ENCODE data around the gene FHIT.

The FHIT gene

DNA sequence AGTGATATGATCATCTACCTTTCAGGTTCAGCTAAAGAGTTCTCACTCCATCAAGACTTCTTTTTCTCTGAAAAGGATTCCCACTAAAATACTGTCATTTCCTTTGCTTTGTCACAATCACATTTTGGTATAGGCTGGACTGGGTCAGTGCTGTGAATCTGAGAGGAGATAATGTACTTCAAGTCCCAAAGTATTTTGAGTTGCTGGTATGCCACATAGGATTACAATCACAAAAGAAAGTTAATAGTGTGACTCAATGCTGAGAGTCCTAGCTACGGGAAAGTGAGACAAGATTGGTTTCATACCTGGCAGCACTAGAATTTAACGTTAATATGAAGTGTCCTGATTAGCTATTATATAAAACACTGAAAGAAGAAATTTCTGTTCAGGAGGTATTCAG is 1073.5 kb downstream of the FHIT start:
- no peaks in the 10 kb centered on the region for H3K9me3 ChIP-seq (ENCODE audit: control insufficient read depth, low read length)
- H2AFZ ChIP-seq: no peak overlapping the region
- no peak overlapping the region for H3K4me2 ChIP-seq (ENCODE audit: low read length)
- H3K4me1 ChIP-seq: no peaks in the 10 kb centered on the region
- no peak overlapping the region for H3K9ac ChIP-seq
- no peaks in the 10 kb centered on the region for H3K36me3 ChIP-seq (ENCODE audit: control insufficient read depth, insufficient read depth, low read length)
- no peaks in the 10 kb centered on the region for H3K79me2 ChIP-seq
- H3K27me3 ChIP-seq (ENCODE audit: control insufficient read depth, insufficient read depth, low read length): no peaks in the 10 kb centered on the region
- no peak overlapping the region for H3K27ac ChIP-seq
- H3K4me3 ChIP-seq (ENCODE audit: low read depth, low read length): no peak overlapping the region
- no peak for TF ChIP-seq CTCF (IDR thresholded peaks at IDR 0.05)

- Histone ChIP-seq H3K4me2 (ENCODE audit: low read length) (no peak overlapping the region), H3K27ac (no peak overlapping the region)
Measured at GRCh38 chr3:60176614-60177013, 1074.6 kb downstream of the FHIT start.

GRCh38 chr3:60175680-60176079 is 1075.6 kb downstream of the FHIT start:
- Histone ChIP-seq H3K36me3 (ENCODE audit: control insufficient read depth, insufficient read depth, low read length) (no peaks in the 10 kb centered on the region), H3K27me3 (ENCODE audit: control insufficient read depth, insufficient read depth, low read length) (no peaks in the 10 kb centered on the region), H3K79me2 (no peaks in the 10 kb centered on the region), H2AFZ (no peak overlapping the region), H3K9me3 (ENCODE audit: control insufficient read depth, low read length) (no peaks in the 10 kb centered on the region), H3K4me3 (ENCODE audit: low read depth, low read length) (no peak overlapping the region), H3K4me1 (no peaks in the 10 kb centered on the region), H3K4me2 (ENCODE audit: low read length) (no peak overlapping the region), H3K9ac (no peak overlapping the region), H3K27ac (no peak overlapping the region)
- TF ChIP-seq CTCF (IDR thresholded peaks at IDR 0.05): no peak

More at GRCh38 chr3:60176614-60177013, 1074.6 kb downstream of the FHIT start:
- TF ChIP-seq CTCF (IDR thresholded peaks at IDR 0.05): no peak
- Histone ChIP-seq H3K4me1 (no peaks in the 10 kb centered on the region), H3K9ac (no peak overlapping the region), H3K79me2 (no peaks in the 10 kb centered on the region), H3K27me3 (ENCODE audit: control insufficient read depth, insufficient read depth, low read length) (no peaks in the 10 kb centered on the region), H3K9me3 (ENCODE audit: control insufficient read depth, low read length) (no peaks in the 10 kb centered on the region), H3K36me3 (ENCODE audit: control insufficient read depth, insufficient read depth, low read length) (no peaks in the 10 kb centered on the region), H3K4me3 (ENCODE audit: low read depth, low read length) (no peak overlapping the region), H2AFZ (no peak overlapping the region)

- no peaks in the 10 kb centered on the region for H3K79me2 ChIP-seq
- H3K4me2 ChIP-seq (ENCODE audit: low read length): no peak overlapping the region
- no peak overlapping the region for H3K27ac ChIP-seq
- no peaks in the 10 kb centered on the region for H3K36me3 ChIP-seq (ENCODE audit: control insufficient read depth, insufficient read depth, low read length)
- no peak overlapping the region for H3K4me3 ChIP-seq (ENCODE audit: low read depth, low read length)
- H3K4me1 ChIP-seq: no peaks in the 10 kb centered on the region
- H2AFZ ChIP-seq: no peak overlapping the region
- no peak overlapping the region for H3K9ac ChIP-seq
- no peak for TF ChIP-seq CTCF (IDR thresholded peaks at IDR 0.05)
- no peaks in the 10 kb centered on the region for H3K9me3 ChIP-seq (ENCODE audit: control insufficient read depth, low read length)
- H3K27me3 ChIP-seq (ENCODE audit: control insufficient read depth, insufficient read depth, low read length): no peaks in the 10 kb centered on the region
Measured at GRCh38 chr3:60169755-60170154, 1081.5 kb downstream of the FHIT start.

DNA sequence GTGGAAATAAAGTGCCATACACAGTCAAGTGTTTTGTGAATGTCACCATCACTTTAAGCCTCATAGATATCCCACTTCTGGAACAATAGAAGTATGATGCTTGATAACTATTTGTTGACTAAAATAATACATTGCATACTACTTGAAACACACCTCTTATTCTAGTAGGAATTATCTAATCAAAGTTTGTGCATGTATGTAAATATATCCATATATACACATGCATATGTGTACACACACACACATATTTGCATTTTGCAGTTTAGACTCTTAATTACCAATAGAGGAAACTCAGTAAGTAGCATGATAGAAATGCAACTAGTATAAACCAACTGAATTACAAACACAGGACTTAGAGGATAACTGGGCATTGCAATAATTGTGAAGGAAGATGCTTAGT is 1084.1 kb downstream of the FHIT start:
- no peak overlapping the region for H3K4me3 ChIP-seq (ENCODE audit: low read depth, low read length)
- no peak for TF ChIP-seq CTCF (IDR thresholded peaks at IDR 0.05)
- H3K9me3 ChIP-seq (ENCODE audit: control insufficient read depth, low read length): no peaks in the 10 kb centered on the region
- no peaks in the 10 kb centered on the region for H3K4me1 ChIP-seq
- no peaks in the 10 kb centered on the region for H3K79me2 ChIP-seq
- no peaks in the 10 kb centered on the region for H3K36me3 ChIP-seq (ENCODE audit: control insufficient read depth, insufficient read depth, low read length)
- H3K27ac ChIP-seq: no peak overlapping the region
- no peak overlapping the region for H2AFZ ChIP-seq
- H3K4me2 ChIP-seq (ENCODE audit: low read length): no peak overlapping the region
- no peak overlapping the region for H3K9ac ChIP-seq
- no peaks in the 10 kb centered on the region for H3K27me3 ChIP-seq (ENCODE audit: control insufficient read depth, insufficient read depth, low read length)
